M059J (cell line): ENCODE data around the gene FEM1A. TPM values are rescaled to one million over a fixed set of nuclear protein-coding genes. Genes with fewer than 3 reads are reported as not detected.
"Not testable (repeated sequence)": the region's sequence is repeated elsewhere in the genome, so short reads cannot be mapped to it uniquely, and the experiment has no call there.

Source experiments
- DNase-seq: peaks from one replicate; pipeline ENCODE4 v3.0.0-alpha.2; 2012; ENCODE audit warnings: low read depth
- total RNA-seq: library from RNA; depleted of rRNA; stranded (reverse); fragments of >200 nt; shearing (Covaris generic); gene quantifications from 2 replicates; pipeline ENCODE4 v1.2.3, GENCODE V29; 2014

Gene FEM1A
- total RNA-seq, 1 experiment from 2014 or later: 11.0 TPM

DNA sequence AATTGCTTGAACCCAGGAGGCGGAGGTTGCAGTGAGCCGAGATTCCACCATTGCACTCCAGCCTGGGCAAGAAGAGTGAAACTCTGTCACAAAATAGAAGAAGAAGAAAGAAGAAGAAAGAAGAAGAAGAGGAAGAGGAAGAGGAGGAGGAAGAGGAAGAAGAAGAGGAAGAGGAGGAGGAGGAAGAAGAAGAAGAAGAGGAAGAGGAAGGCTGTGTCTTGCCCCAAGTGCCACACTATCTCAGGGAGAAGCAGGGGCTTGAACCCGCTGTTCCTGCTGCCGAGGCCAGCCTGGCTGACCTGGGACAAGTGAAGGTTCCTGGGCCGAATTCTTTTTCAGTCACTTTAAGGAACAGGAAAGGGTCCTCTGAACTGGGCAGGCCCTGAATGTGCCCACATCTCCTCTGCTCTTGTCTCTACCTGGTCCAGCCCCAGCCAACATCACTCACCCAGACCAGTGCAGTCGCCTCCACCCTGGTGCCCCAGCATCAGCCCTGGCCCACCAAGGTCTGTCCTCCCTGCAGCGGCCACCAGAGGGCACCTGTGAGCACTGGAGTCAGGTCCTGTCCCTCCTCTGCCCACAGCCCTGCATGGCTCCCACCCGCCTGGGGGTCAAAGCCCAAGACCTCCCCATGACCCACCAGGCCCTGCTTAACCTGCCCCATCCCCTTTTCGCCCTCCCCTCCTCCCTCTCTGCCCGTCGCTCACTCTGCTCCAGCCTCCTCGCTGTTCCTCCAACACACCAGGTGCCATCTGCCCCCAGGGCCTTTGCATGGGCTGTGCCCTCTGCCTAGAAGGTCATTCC is 20.0 kb downstream of the FEM1A start:
- DNase-seq: peak; percentile 65

DNA sequence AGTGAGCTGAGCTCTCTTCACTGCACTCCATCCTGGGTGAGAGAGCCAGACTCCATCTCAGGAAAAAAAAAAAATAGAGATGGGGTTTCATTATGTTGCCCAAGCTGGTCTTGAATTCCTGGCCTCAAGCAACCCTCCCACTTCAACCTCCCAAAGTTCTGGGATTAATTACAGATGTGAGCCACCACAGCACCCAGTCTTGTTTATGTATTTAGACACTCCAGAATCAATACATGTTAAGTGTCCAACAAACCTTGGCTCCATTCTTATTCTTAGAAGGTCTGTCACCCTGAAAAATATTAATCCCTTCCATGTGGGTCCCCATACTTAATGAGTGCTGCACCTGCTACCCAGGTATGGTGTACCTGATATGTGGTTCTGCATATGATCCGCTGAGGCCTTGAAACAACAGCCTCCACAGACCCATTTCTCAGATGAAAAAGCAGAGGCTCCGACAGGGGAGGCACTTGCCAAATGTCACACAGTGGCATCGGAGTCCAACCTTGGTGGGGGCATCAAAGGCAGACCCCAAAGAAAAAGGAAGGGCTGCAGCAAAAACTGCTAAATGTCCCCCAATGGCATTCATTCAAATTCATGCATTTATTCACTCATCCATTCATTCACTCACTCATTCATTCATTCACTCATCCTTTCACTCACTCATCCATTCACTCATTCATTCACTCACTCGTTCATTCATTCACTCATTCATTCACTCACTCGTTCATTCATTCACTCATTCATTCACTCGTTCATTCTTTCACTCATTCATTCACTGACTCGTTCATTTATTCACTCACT is 23.3 kb downstream of the FEM1A start:
- peak; percentile 57 for DNase-seq

- DNase-seq: peak; percentile 90
These were observed 24.1 kb downstream of the FEM1A start for GRCh38 chr19:4815426-4816201.

DNA sequence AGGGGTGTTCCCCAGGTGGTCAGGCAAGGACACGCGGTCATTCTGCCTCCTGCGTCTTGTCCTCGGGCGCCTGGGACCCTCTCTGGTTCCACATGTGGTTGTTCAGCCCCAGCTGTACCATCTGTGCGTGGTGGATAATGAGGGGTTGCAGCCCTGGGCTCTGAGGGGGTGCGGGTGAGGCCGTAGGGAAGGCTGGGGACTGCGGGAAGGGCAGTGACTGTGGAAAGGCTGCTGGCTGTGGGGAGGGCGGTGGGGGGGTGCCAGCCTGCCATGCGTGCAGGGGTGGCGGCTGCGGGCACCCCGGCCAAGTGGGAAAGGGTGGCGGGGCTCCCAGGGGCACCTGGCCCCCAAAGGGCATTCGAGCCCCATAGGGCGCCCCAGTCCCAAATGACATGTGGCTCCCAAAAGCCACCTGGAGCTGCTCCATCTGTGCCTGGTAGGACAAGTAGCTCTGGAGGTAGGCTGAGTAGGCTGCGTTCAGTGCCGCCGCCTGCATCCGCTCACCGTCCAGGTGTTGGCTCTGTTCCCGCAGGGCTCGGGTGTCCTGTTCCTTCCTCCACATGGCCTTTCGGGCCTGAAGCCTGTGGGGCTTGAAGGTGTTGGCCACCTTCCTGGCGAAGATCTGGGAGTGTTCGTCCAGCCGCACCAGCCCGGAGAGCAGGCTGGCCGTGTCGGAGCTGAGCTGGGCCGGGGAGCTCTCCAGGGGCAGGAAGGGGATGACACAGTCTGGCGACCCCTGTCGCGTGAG is 24.8 kb downstream of the FEM1A start:
- no peak for DNase-seq

- no peak for DNase-seq
These were observed 25.4 kb downstream of the FEM1A start for GRCh38 chr19:4816950-4817278.

- no peak for DNase-seq
These were observed 26.1 kb downstream of the FEM1A start for GRCh38 chr19:4817467-4818277.

GRCh38 chr19:4821265-4821664 is 29.7 kb downstream of the FEM1A start:
- no peak for DNase-seq

DNA sequence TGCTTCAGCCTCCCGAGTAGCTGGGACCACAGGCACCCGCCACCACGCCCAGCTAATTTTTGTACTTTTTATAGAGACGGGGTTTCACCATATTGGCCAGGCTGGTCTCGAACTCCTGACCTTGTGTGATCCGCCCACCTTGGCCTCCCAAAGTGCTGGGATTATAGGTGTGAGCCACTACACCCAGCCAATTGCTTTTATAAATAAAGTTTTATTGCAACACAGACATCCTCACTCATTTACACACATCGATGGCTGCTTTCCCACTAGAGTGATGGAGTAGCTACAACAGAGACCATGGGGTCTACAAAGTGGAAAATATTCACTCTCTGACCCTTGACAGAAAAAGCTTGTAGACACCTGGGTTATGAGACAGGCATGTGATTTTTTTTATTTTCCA is 30.8 kb downstream of the FEM1A start:
- DNase-seq: not testable (repeated sequence)

GRCh38 chr19:4823577-4823976 is 32.0 kb downstream of the FEM1A start:
- DNase-seq: no peak

GRCh38 chr19:4829001-4829712 is 37.6 kb downstream of the FEM1A start:
- DNase-seq: no peak

DNA sequence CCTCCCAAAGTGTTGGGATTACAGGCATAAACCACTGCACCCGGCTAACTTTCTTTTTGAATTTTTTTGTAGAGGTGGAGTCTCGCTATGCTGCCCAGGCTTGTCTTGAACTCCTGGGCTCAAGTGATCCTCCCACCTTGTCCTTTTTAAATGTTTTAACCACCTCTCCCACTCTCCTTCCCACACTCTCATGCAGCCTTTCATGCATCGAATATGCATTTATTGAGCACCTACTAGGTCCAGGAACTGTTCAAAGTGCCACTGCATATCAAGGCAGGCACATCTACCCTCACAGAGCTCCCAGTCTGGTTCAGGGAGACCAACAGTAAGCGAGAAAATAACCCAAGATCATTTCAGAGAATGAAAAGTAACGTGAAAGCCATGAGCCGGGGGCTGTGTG is 38.8 kb downstream of the FEM1A start:
- no peak for DNase-seq

- no peak for DNase-seq
These were observed 39.3 kb downstream of the FEM1A start for GRCh38 chr19:4830768-4831265.

- peak; percentile 55 for DNase-seq
These were observed 39.9 kb downstream of the FEM1A start, which contains the start of gene TICAM1 for GRCh38 chr19:4831304-4831978. TSS of gene TICAM1 (minus strand) at chr19:4831712. CDS start at chr19:4818377, 13,335 bp downstream.

DNA sequence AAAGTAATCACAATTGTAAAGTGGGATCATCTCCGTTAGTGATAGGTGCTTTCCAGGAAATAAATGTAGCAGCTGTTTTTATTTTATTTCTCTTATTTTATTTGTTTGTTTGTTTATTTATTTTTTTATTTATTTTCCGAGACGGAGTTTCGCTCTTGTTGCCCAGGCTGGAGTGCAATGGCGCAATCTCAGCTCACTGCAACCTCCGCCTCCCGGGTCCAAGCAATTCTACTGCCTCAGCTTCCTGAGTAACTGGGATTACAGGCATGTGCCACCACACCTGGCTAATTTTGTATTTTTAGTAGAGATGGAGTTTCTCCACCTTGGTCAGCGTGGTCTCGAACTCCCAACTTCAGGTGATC is 40.4 kb downstream of the FEM1A start:
- DNase-seq: not testable (repeated sequence)

- DNase-seq: no peak
These were observed 41.2 kb downstream of the FEM1A start for GRCh38 chr19:4832776-4833175.

DNA sequence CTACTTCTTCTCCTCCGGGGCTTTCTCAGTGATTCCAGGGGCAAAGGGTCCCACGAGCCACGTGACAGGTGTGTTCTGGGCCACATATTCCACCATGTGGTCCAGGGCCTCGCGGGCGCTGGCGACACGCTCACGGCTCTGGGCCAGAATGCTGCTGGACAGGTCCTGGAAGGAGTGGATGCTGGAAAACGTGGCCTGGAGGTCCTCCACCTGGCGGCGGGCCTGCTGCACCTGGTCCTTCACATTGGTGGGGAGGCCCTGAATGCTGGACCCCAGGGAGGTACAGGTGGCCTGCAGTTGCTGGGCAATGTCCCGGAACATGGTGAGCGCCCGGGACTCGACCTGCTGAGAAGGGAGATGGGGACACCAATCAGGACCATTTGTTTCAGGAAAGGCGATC is 47.7 kb downstream of the FEM1A start:
- no peak for DNase-seq

DNA sequence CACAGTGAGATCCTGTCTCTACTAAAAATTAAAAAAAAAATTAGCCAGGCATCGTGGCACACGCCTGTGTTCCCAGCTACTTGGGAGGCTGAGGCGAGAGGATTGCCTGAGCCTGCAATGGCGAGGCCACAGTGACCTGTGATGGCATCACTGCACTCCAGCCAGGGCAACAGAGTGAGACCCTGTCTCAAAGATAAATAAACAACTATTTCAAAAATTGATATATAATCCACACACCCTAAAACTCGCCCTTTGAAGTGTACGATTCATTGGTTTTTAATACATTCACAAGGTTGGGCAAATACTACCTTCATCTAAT is 52.1 kb downstream of the FEM1A start:
- DNase-seq: no peak

DNA sequence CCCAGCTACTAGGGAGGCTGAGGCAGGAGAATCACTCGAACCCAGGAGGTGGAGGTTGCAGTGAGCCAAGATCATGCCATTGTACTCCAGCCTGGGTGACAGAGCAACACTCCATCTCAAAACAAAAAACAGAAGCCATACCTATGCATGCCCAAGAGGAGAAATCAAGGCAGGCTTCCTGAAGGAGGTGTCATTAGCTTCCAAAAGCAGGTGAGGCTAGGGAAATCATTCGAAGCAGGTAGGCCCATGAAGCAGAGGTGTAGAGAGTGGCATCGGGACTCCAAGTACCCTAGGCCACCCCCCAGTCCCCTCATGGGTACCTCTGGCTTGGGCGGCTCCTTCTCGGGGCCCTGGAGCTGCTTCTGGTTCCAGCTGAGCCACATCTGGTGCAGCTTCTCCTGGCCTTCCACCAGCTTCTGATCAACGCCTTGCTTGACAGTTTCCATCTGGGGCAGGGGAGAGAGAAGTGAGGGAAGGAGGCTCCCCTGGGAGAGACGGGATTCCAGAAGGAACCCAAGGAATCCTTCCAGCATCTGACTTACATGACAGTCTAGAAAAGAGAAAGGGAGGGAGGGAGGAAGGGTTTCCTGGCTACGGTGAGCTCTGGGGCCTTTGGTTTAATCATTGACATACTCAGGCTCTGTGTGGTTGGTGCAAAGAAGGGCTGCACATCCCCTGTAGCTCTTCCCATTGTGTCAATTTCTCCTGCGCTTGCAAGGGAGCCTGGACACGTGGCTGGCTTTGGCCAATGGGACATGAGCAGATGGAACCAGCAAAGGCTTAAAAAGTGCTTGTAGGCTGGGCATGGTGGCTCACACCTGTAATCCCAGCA is 53.0 kb downstream of the FEM1A start:
- no peak for DNase-seq

DNA sequence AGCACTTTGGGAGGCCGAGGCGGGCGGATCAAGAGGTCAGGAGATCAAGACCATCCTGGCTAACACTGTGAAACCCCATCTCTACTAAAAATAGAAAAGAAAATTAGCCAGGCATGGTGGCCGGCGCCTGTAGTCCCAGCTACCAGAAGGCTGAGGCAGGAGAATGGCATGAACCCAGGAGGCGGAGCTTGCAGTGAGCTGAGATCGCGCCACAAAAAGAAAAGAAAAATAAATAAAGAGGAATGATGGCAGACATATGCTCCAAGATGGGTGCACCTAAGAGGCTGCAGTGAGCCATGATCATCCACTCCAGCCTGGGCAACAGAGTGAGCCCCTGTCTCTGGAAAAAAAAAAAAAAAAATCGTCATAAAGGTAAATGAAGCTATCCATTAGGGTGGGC is 54.4 kb downstream of the FEM1A start:
- DNase-seq: peak; percentile 54
